Measurements from ENCODE around the gene LNX2.

The LNX2 gene

GRCh38 chr13:27526516-27526915 lies 93.8 kb downstream of the LNX2 start:
- Histone ChIP-seq H3K27me3 (ENCODE audit: insufficient read depth, insufficient read length) (no peaks in the 10 kb centered on the region), H3K36me3 (ENCODE audit: insufficient read depth, insufficient read length, low read length) (no peaks in the 10 kb centered on the region), H3K9me3 (ENCODE audit: insufficient read depth, low read length) (peaks cover 7% of the 10 kb centered on the region; the same call in 1 of the 2 replicates), H3K9ac (ENCODE audit: insufficient read length, low read depth) (no peak overlapping the region), H3K4me3 (ENCODE audit: insufficient read length, low read depth) (no peak overlapping the region), H3K4me1 (ENCODE audit: insufficient read depth, insufficient read length) (no peaks in the 10 kb centered on the region)
- no peak for TF ChIP-seq YY1 (IDR thresholded peaks at IDR 0.05; ENCODE audit: insufficient read depth, insufficient read length)
- TF ChIP-seq SUZ12 (IDR thresholded peaks at IDR 0.05; ENCODE audit: extremely low read depth, insufficient read depth, insufficient read length) = no peak
- TF ChIP-seq ZNF274 (IDR thresholded peaks at IDR 0.05; ENCODE audit: low read depth, low read length) = no peak
- no peak for DNase-seq (ENCODE audit: low read depth, low spot score)

- no peak overlapping the region for H3K4me3 ChIP-seq (ENCODE audit: insufficient read length, low read depth)
- H3K9ac ChIP-seq (ENCODE audit: insufficient read length, low read depth) = no peak overlapping the region
- DNase-seq (ENCODE audit: low read depth, low spot score) = no peak
- no peaks in the 10 kb centered on the region for H3K36me3 ChIP-seq (ENCODE audit: insufficient read depth, insufficient read length, low read length)
- H3K27me3 ChIP-seq (ENCODE audit: insufficient read depth, insufficient read length) = no peaks in the 10 kb centered on the region
- H3K4me1 ChIP-seq (ENCODE audit: insufficient read depth, insufficient read length) = no peaks in the 10 kb centered on the region
- TF ChIP-seq YY1 (IDR thresholded peaks at IDR 0.05; ENCODE audit: insufficient read depth, insufficient read length) = no peak
- no peak for TF ChIP-seq SUZ12 (IDR thresholded peaks at IDR 0.05; ENCODE audit: extremely low read depth, insufficient read depth, insufficient read length)
- no peak for TF ChIP-seq ZNF274 (IDR thresholded peaks at IDR 0.05; ENCODE audit: low read depth, low read length)
- H3K9me3 ChIP-seq (ENCODE audit: insufficient read depth, low read length) = peaks cover 7% of the 10 kb centered on the region; the same call in 1 of the 2 replicates
Observed at GRCh38 chr13:27524981-27525975, 95.1 kb downstream of the LNX2 start.

- H3K27me3 ChIP-seq (ENCODE audit: insufficient read depth, insufficient read length) = no peaks in the 10 kb centered on the region
- TF ChIP-seq YY1 (IDR thresholded peaks at IDR 0.05; ENCODE audit: insufficient read depth, insufficient read length) = no peak
- TF ChIP-seq SUZ12 (IDR thresholded peaks at IDR 0.05; ENCODE audit: extremely low read depth, insufficient read depth, insufficient read length) = no peak
- no peak for TF ChIP-seq ZNF274 (IDR thresholded peaks at IDR 0.05; ENCODE audit: low read depth, low read length)
- no peak for DNase-seq (ENCODE audit: low read depth, low spot score)
Observed at GRCh38 chr13:27523346-27524073, 96.8 kb downstream of the LNX2 start.

DNA sequence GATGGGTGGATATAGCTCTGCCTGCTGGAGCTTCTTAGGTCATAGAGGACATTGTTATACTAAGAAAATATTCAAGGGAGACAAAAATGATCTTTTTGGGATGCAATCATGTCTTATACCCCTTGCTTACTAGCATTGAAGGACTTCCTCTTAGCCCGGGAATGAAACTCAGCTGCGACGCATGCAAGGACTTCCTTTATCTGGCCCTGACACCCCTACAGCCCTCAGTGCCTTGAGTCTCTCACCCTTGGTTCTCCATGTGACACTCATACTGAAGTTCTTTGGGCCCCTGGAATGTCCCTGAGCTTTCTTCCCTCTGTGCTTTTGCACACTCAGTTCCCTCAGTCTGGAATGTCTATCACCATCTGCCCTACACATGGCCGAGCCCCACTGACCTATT lies 97.5 kb downstream of the LNX2 start:
- TF ChIP-seq YY1 (IDR thresholded peaks at IDR 0.05; ENCODE audit: insufficient read depth, insufficient read length) (no peak), ZNF274 (IDR thresholded peaks at IDR 0.05; ENCODE audit: low read depth, low read length) (no peak), SUZ12 (IDR thresholded peaks at IDR 0.05; ENCODE audit: extremely low read depth, insufficient read depth, insufficient read length) (no peak)
- no peaks in the 10 kb centered on the region for H3K9me3 ChIP-seq (ENCODE audit: insufficient read depth, low read length)
- H3K4me1 ChIP-seq (ENCODE audit: insufficient read depth, insufficient read length) = no peaks in the 10 kb centered on the region
- H3K4me3 ChIP-seq (ENCODE audit: insufficient read length, low read depth) = no peak overlapping the region
- no peaks in the 10 kb centered on the region for H3K36me3 ChIP-seq (ENCODE audit: insufficient read depth, insufficient read length, low read length)
- H3K27me3 ChIP-seq (ENCODE audit: insufficient read depth, insufficient read length) = no peaks in the 10 kb centered on the region
- DNase-seq (ENCODE audit: low read depth, low spot score) = no peak
- no peak overlapping the region for H3K9ac ChIP-seq (ENCODE audit: insufficient read length, low read depth)

More at GRCh38 chr13:27523346-27524073, 96.8 kb downstream of the LNX2 start:
- Histone ChIP-seq H3K9me3 (ENCODE audit: insufficient read depth, low read length) (peaks cover 2% of the 10 kb centered on the region; the same call in 1 of the 2 replicates), H3K36me3 (ENCODE audit: insufficient read depth, insufficient read length, low read length) (no peaks in the 10 kb centered on the region), H3K4me1 (ENCODE audit: insufficient read depth, insufficient read length) (no peaks in the 10 kb centered on the region), H3K4me3 (ENCODE audit: insufficient read length, low read depth) (no peak overlapping the region), H3K9ac (ENCODE audit: insufficient read length, low read depth) (no peak overlapping the region)

- H3K4me1 ChIP-seq (ENCODE audit: insufficient read depth, insufficient read length) = no peaks in the 10 kb centered on the region
- no peak for DNase-seq (ENCODE audit: low read depth, low spot score)
- H3K4me3 ChIP-seq (ENCODE audit: insufficient read length, low read depth) = no peak overlapping the region
- H3K9ac ChIP-seq (ENCODE audit: insufficient read length, low read depth) = no peak overlapping the region
- no peaks in the 10 kb centered on the region for H3K36me3 ChIP-seq (ENCODE audit: insufficient read depth, insufficient read length, low read length)
- TF ChIP-seq ZNF274 (IDR thresholded peaks at IDR 0.05; ENCODE audit: low read depth, low read length) (no peak), YY1 (IDR thresholded peaks at IDR 0.05; ENCODE audit: insufficient read depth, insufficient read length) (no peak), SUZ12 (IDR thresholded peaks at IDR 0.05; ENCODE audit: extremely low read depth, insufficient read depth, insufficient read length) (no peak)
- no peaks in the 10 kb centered on the region for H3K27me3 ChIP-seq (ENCODE audit: insufficient read depth, insufficient read length)
- H3K9me3 ChIP-seq (ENCODE audit: insufficient read depth, low read length) = no peaks in the 10 kb centered on the region
Observed at GRCh38 chr13:27516103-27516502, 104.2 kb downstream of the LNX2 start.

DNA sequence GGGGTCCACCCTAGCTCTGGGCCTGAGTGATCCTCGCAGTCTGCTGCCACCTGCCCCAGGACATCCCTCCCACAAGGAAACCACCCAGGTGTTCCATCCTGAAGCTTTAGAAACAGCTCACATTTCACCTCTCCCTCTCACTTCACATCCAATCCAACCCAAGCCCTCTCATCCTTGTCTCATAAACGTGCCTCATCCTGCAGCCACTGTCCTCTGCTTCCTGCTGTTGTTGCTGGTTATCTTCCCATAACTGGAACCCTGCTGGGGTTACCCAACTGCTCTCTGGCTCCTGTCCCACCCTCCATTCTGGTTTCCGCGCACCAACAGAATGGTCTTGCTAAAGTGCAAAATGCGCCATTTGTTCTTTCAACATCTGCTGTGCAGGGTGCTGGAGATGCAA lies 110.2 kb downstream of the LNX2 start:
- H3K9ac ChIP-seq (ENCODE audit: insufficient read length, low read depth) = no peak overlapping the region
- H3K9me3 ChIP-seq (ENCODE audit: insufficient read depth, low read length) = no peaks in the 10 kb centered on the region
- TF ChIP-seq SUZ12 (IDR thresholded peaks at IDR 0.05; ENCODE audit: extremely low read depth, insufficient read depth, insufficient read length) (no peak), ZNF274 (IDR thresholded peaks at IDR 0.05; ENCODE audit: low read depth, low read length) (no peak)
- DNase-seq (ENCODE audit: low read depth, low spot score) = no peak
- H3K4me3 ChIP-seq (ENCODE audit: insufficient read length, low read depth) = no peak overlapping the region
- H3K36me3 ChIP-seq (ENCODE audit: insufficient read depth, insufficient read length, low read length) = no peaks in the 10 kb centered on the region
- no peaks in the 10 kb centered on the region for H3K4me1 ChIP-seq (ENCODE audit: insufficient read depth, insufficient read length)
- H3K27me3 ChIP-seq (ENCODE audit: insufficient read depth, insufficient read length) = no peaks in the 10 kb centered on the region

DNA sequence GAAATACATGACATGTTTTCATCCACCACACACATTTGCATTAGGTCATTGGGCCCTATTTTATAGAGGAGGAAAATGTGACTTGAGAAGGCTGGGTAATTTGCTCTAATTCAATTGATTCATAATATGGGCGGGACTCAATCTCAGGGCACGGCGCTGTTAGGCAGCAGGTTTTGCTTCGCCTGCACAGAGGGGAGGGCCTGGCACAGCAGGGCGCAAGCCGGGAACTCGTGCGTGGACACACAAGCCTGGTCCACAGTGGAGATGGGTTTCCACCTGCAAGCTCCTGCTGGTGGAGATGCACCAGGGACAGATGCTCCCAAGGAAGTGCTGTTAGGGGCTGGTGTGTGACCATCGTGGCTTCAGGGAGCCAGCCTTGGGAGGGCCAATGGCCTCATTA lies 111.5 kb downstream of the LNX2 start:
- Histone ChIP-seq H3K9me3 (ENCODE audit: insufficient read depth, low read length) (no peaks in the 10 kb centered on the region), H3K9ac (ENCODE audit: insufficient read length, low read depth) (no peak overlapping the region), H3K27me3 (ENCODE audit: insufficient read depth, insufficient read length) (no peaks in the 10 kb centered on the region), H3K36me3 (ENCODE audit: insufficient read depth, insufficient read length, low read length) (no peaks in the 10 kb centered on the region), H3K4me1 (ENCODE audit: insufficient read depth, insufficient read length) (no peaks in the 10 kb centered on the region), H3K4me3 (ENCODE audit: insufficient read length, low read depth) (no peak overlapping the region)
- TF ChIP-seq SUZ12 (IDR thresholded peaks at IDR 0.05; ENCODE audit: extremely low read depth, insufficient read depth, insufficient read length) (no peak), YY1 (IDR thresholded peaks at IDR 0.05; ENCODE audit: insufficient read depth, insufficient read length) (no peak), ZNF274 (IDR thresholded peaks at IDR 0.05; ENCODE audit: low read depth, low read length) (no peak)
- DNase-seq (ENCODE audit: low read depth, low spot score) = no peak
